ENCODE results near the gene GKAP1. TPM values are rescaled to one million over a fixed set of nuclear protein-coding genes. Genes with fewer than 3 reads are reported as not detected.

The GKAP1 gene
- total RNA-seq, 1 experiment from 2014 or later = 6.2 TPM

- Histone ChIP-seq H3K14ac (ENCODE audit: insufficient read depth, low read length) (peak within 1 kb of the TSS; percentile 92), H2BK120ac (ENCODE audit: low read depth, low read length, poor library complexity, severe bottlenecking) (peak within 1 kb of the TSS; percentile 88), H2AFZ (ENCODE audit: low read length) (peak within 1 kb of the TSS; percentile 32), H4K20me1 (ENCODE audit: control insufficient read depth, insufficient read depth, insufficient read length) (no peaks in the 10 kb centered on the region), H3K79me1 (ENCODE audit: insufficient read depth, low read depth, low read length, poor library complexity, severe bottlenecking) (no peaks in the 10 kb centered on the region), H3K4ac (ENCODE audit: low read depth, low read length) (peak within 1 kb of the TSS; percentile 82), H2BK20ac (ENCODE audit: low read depth, low read length, poor library complexity, severe bottlenecking) (no peak within 1 kb of the TSS), H3K56ac (ENCODE audit: insufficient read length, low read depth, low read length) (peak within 1 kb of the TSS; percentile 65), H3K79me2 (ENCODE audit: insufficient read depth, low read length) (peaks cover 41% of the 10 kb centered on the region), H2BK12ac (ENCODE audit: insufficient read length, low read depth, low read length) (no peak within 1 kb of the TSS), H4K8ac (replicated peaks; ENCODE audit: insufficient read length, low read depth, low read length) (peak within 1 kb of the TSS; percentile 39), H3K27me3 (ENCODE audit: insufficient read depth, low read length) (no peaks in the 10 kb centered on the region), H3K18ac (ENCODE audit: insufficient read length, low read depth, low read length) (peak within 1 kb of the TSS; percentile 90), H3K27ac (ENCODE audit: insufficient read length, low read depth, low read length) (peak within 1 kb of the TSS; percentile 73), H3K4me2 (ENCODE audit: insufficient read depth, insufficient read length, low read length) (peak within 1 kb of the TSS; percentile 88), H2AK5ac (ENCODE audit: insufficient read length, low read length) (no peak within 1 kb of the TSS), H2BK5ac (ENCODE audit: insufficient read length, low read length) (peak within 1 kb of the TSS; percentile 33), H4K91ac (ENCODE audit: insufficient read length, low read depth, low read length) (peak within 1 kb of the TSS; percentile 99), H3K23me2 (ENCODE audit: insufficient read length, low read depth, low read length, poor library complexity, severe bottlenecking) (peaks cover 7% of the 10 kb centered on the region), H3K9me3 (ENCODE audit: control insufficient read depth, low read depth, low read length) (no peaks in the 10 kb centered on the region), H3K23ac (ENCODE audit: insufficient read length, low read depth, low read length) (no peak within 1 kb of the TSS), H3T11ph (ENCODE audit: low read length) (no peak within 1 kb of the TSS), H4K5ac (ENCODE audit: insufficient read length, low read depth, low read length) (peak within 1 kb of the TSS; percentile 83), H2BK15ac (ENCODE audit: low read depth, low read length) (no peak within 1 kb of the TSS), H3K4me1 (ENCODE audit: insufficient read depth, low read length) (no peaks in the 10 kb centered on the region), H3K9ac (ENCODE audit: extremely low read depth, insufficient read length, low read length) (peak within 1 kb of the TSS; percentile 86)
- no peak for TF ChIP-seq CTCF (conservative IDR thresholded peaks at IDR 0.05)
- peak; percentile 91 for DNase-seq
- no CpG with 5 or more reads among the region's 67 CpGs for WGBS (ENCODE audit: extremely low coverage, insufficient read length, low lambda C conversion rate)
- Mint-ChIP-seq H3K4me3 (peak within 1 kb of the TSS; percentile 80 to 91), H3K9me3 (peaks cover 3 to 4% of the 10 kb centered on the region in 2 experiments; a peak in 4 of 5 replicates), H3K4me1 (peaks cover 20 to 21% of the 10 kb centered on the region in 2 experiments), H3K36me3 (ENCODE audit: insufficient read depth in 1 of 3, low read depth in 3 of 3) (peaks cover 14 to 21% (median 20%) of the 10 kb centered on the region in 3 experiments), H3K27ac (peak within 1 kb of the TSS; percentile 97 to 99 (median 98)), H3K27me3 (ENCODE audit: low read depth) (no peaks in the 10 kb centered on the region; the same call in none of the 2 replicates)
Observed at GRCh38 chr9:83707768-83708514, 109.6 kb downstream of the GKAP1 start, which contains the start of gene UBQLN1. Gene UBQLN1, minus strand, starts transcription at chr9:83707958. Its CDS starts 279 bp downstream, at chr9:83707679.

Data from H9 (cell line).